Right atrium auricular region (tissue), 2 donors: ENCODE measurements around the gene DRC3. TPM values are rescaled to one million over a fixed set of nuclear protein-coding genes. Genes with fewer than 3 reads are reported as not detected.
A peak's percentile ranks its signal among the peaks of the same experiment; 100 is the strongest.

Source experiments
- DNase-seq: peaks from one replicate; pipeline ENCODE4 v3.0.0-alpha.2; 2019; ENCODE audit warnings: low spot score
- H3K27ac ChIP-seq, 2 donors: fragments of 200-600 bp; sonication (generic); 1 replicate in 1 of 2; 2 replicates in 1 of 2; pipeline ENCODE4 v1.5.1; 2016 to 2019
- H3K27me3 ChIP-seq, 2 donors: fragments of 200-600 bp; sonication (generic); one replicate each; pipeline versions ENCODE4 v1.5.1 to v1.6.0; 2017 to 2019
- H3K36me3 ChIP-seq: fragments of 200-600 bp; sonication (generic); one replicate; pipeline ENCODE4 v1.5.1; 2016
- H3K4me1 ChIP-seq, 2 donors: fragments of 200-600 bp; sonication (generic); one replicate each; pipeline versions ENCODE4 v1.5.1 to v1.6.0; 2017 to 2019
- H3K4me3 ChIP-seq, 2 donors: fragments of 200-600 bp; sonication (generic); 1 replicate in 1 of 2; 2 replicates in 1 of 2; pipeline ENCODE4 v1.5.1; 2017 to 2019; ENCODE audit warnings: mild to moderate bottlenecking in 1 of 2, moderate library complexity in 1 of 2
- H3K9me3 ChIP-seq, 2 donors: fragments of 200-600 bp; sonication (generic); one replicate each; pipeline ENCODE4 v1.5.1; 2019
- CTCF ChIP-seq, 2 donors: fragments of 200-600 bp; sonication (generic); IDR thresholded peaks; one replicate each; pipeline ENCODE4 v1.5.1; 2019; ENCODE audit warnings: antibody characterized with exemption in 2 of 2
- total RNA-seq, 2 donors: library from RNA; depleted of rRNA; stranded (reverse); fragments of >200 nt; gene quantifications; one replicate each; pipeline ENCODE4 v1.1.0, GENCODE V29; 2016

Gene DRC3
- total RNA-seq, 2 donors from 2014 or later, result 0.94 to 1.7 TPM

- H3K36me3 ChIP-seq, result no peaks in the 10 kb centered on the region
- H3K27ac ChIP-seq, result peak overlapping the region; percentile 71 to 74
- peaks cover 0 to 79% of the 10 kb centered on the region in 2 donors for H3K4me1 ChIP-seq
- H3K4me3 ChIP-seq, result no peak overlapping the region
- H3K9me3 ChIP-seq, result no peaks in the 10 kb centered on the region
- DNase-seq, result no peak
- no peaks in the 10 kb centered on the region for H3K27me3 ChIP-seq
- no peak for TF ChIP-seq CTCF (IDR thresholded peaks at IDR 0.05)
Measured at GRCh38 chr17:17926840-17927449, 45.7 kb upstream of the DRC3 start.

- H3K9me3 ChIP-seq, result no peaks in the 10 kb centered on the region
- H3K27me3 ChIP-seq, result no peaks in the 10 kb centered on the region
- H3K36me3 ChIP-seq, result no peaks in the 10 kb centered on the region
- no peak for TF ChIP-seq CTCF (IDR thresholded peaks at IDR 0.05)
- H3K4me3 ChIP-seq, result no peak overlapping the region
- no peak for DNase-seq
- peaks cover 0 to 65% of the 10 kb centered on the region in 2 donors for H3K4me1 ChIP-seq
- H3K27ac ChIP-seq, result peak overlapping the region; percentile 55 to 67
Measured at GRCh38 chr17:17928398-17929287, 44.0 kb upstream of the DRC3 start.

- no peak for TF ChIP-seq CTCF (IDR thresholded peaks at IDR 0.05)
- Histone ChIP-seq H3K27ac (peak overlapping the region; percentile 55 to 67), H3K9me3 (no peaks in the 10 kb centered on the region), H3K4me3 (no peak overlapping the region), H3K36me3 (no peaks in the 10 kb centered on the region), H3K27me3 (no peaks in the 10 kb centered on the region), H3K4me1 (peaks cover 0 to 69% of the 10 kb centered on the region in 2 donors)
- no peak for DNase-seq
Measured at GRCh38 chr17:17929655-17930380, 42.8 kb upstream of the DRC3 start.

- Histone ChIP-seq H3K4me3 (no peak overlapping the region), H3K36me3 (no peaks in the 10 kb centered on the region), H3K4me1 (peaks cover 0 to 77% of the 10 kb centered on the region in 2 donors), H3K27me3 (no peaks in the 10 kb centered on the region), H3K9me3 (no peaks in the 10 kb centered on the region), H3K27ac (peak overlapping the region; percentile 55 to 67)
- DNase-seq, result no peak
- TF ChIP-seq CTCF (IDR thresholded peaks at IDR 0.05), result no peak
Measured at GRCh38 chr17:17930674-17931073, 42.0 kb upstream of the DRC3 start.

GRCh38 chr17:17931159-17931558 is 41.5 kb upstream of the DRC3 start:
- H3K4me1 ChIP-seq, result peaks cover 0 to 77% of the 10 kb centered on the region in 2 donors
- no peaks in the 10 kb centered on the region for H3K27me3 ChIP-seq
- no peak for DNase-seq
- TF ChIP-seq CTCF (IDR thresholded peaks at IDR 0.05), result no peak
- H3K9me3 ChIP-seq, result no peaks in the 10 kb centered on the region
- no peak overlapping the region for H3K27ac ChIP-seq
- H3K4me3 ChIP-seq, result no peak overlapping the region
- H3K36me3 ChIP-seq, result no peaks in the 10 kb centered on the region
